K562 (cell line): Measurements from ENCODE around the gene STOX1. TPM values are rescaled to one million over a fixed set of nuclear protein-coding genes. Genes with fewer than 3 reads are reported as not detected.

Source experiments
- CBX3 ChIP-seq, 2 experiments: IDR thresholded peaks; 1 replicate in 1 of 2; 2 replicates in 1 of 2; pipeline ENCODE4 v1.6.1; 2012; ENCODE audit warnings: inconsistent platforms in 2 of 2, low read length in 2 of 2, borderline replicate concordance in 1 of 2, control low read depth in 1 of 2
- LEF1 ChIP-seq: fragments of 450-650 bp; IDR thresholded peaks from 2 replicates; pipeline ENCODE4 v1.6.1; 2016; ENCODE audit warnings: mild to moderate bottlenecking
- RNF2 ChIP-seq: sonication (generic); IDR thresholded peaks from 2 replicates; pipeline ENCODE4 v1.6.1; 2016
- ZNF41 ChIP-seq: fragments of 250-450 bp; sonication (Bioruptor Pico); conservative IDR thresholded peaks from 2 replicates; pipeline ENCODE4 v1.4.0; 2020; ENCODE audit warnings: mild to moderate bottlenecking
- polyA plus RNA-seq, 8 experiments: library from polyadenylated mRNA; depleted of rRNA in 4 of 8; stranded (reverse) in 5 of 8; unstranded in 3 of 8; fragments of >200 nt; fragmentation: Nextera tagmentation in 2 of 8; fragmentation: Illumina TruSeq in 1 of 8; extraction: Ambion mirVana in 2 of 8; extraction: Trizol in 1 of 8; gene quantifications; 2 replicates each; pipeline versions ENCODE4 v1.2.1 to v1.2.3, GENCODE V29; 2011 to 2014; ENCODE audit warnings: inconsistent platforms in 1 of 8, missing spikeins in 1 of 8
- total RNA-seq, 7 experiments: library from RNA; depleted of rRNA in 6 of 7; stranded (reverse); fragments of >200 nt in 6 of 7; fragmentation: Illumina TruSeq in 2 of 7; extraction: Trizol in 2 of 7; gene quantifications; 2 replicates each; pipeline versions ENCODE4 v1.2.1 to v1.2.3, GENCODE V29; 2011 to 2021; ENCODE audit warnings: low replicate concordance in 1 of 7
- TF ChIP-seq, protein P1 (sequence below): fragments of 450-650 bp; IDR thresholded peaks from 2 replicates; pipeline ENCODE4 v1.6.1; 2016; ENCODE audit warnings: antibody characterized with exemption
- TF ChIP-seq, protein P2 (sequence below), 2 experiments: fragments of 450-650 bp; IDR thresholded peaks; 2 replicates each; pipeline ENCODE4 v1.6.1; 2016; ENCODE audit warnings: mild to moderate bottlenecking in 2 of 2, borderline replicate concordance in 1 of 2, low read depth in 1 of 2, moderate library complexity in 1 of 2

Gene STOX1
- total and polyA plus RNA-seq, 9 of the 15 experiments (the other 6 are each of a cell fraction or from before 2014, with no cell fraction given), result 0.09 to 0.87 (median 0.29) TPM

DNA sequence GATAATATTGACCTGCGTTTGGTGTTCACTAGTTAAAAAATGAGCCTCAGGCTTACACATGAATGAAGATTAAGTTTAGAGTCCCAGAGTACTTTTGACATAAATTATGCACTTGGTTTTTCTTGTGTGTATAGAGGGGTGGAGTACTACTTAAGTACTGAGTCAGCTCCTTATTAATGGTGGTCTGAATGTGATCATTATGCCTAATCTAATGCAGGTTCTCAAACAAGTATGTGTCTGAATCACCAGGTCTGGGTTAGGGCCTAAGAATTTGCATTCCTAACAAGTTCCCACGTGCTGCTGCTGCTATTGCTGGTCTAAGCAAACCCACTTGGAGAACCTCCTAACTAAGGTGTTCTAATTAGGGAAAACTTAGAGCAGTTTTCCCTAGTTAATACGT is 30.7 kb upstream of the STOX1 start (continued):
- TF ChIP-seq, protein P1, sequence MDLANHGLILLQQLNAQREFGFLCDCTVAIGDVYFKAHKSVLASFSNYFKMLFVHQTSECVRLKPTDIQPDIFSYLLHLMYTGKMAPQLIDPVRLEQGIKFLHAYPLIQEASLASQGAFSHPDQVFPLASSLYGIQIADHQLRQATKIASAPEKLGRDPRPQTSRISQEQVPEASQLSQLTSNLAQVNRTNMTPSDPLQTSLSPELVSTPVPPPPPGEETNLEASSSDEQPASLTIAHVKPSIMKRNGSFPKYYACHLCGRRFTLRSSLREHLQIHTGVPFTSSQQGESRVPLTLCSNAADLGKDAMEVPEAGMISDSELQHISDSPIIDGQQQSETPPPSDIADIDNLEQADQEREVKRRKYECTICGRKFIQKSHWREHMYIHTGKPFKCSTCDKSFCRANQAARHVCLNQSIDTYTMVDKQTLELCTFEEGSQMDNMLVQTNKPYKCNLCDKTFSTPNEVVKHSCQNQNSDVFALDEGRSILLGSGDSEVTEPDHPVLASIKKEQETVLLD, result no peak
- TF ChIP-seq, protein P2, sequence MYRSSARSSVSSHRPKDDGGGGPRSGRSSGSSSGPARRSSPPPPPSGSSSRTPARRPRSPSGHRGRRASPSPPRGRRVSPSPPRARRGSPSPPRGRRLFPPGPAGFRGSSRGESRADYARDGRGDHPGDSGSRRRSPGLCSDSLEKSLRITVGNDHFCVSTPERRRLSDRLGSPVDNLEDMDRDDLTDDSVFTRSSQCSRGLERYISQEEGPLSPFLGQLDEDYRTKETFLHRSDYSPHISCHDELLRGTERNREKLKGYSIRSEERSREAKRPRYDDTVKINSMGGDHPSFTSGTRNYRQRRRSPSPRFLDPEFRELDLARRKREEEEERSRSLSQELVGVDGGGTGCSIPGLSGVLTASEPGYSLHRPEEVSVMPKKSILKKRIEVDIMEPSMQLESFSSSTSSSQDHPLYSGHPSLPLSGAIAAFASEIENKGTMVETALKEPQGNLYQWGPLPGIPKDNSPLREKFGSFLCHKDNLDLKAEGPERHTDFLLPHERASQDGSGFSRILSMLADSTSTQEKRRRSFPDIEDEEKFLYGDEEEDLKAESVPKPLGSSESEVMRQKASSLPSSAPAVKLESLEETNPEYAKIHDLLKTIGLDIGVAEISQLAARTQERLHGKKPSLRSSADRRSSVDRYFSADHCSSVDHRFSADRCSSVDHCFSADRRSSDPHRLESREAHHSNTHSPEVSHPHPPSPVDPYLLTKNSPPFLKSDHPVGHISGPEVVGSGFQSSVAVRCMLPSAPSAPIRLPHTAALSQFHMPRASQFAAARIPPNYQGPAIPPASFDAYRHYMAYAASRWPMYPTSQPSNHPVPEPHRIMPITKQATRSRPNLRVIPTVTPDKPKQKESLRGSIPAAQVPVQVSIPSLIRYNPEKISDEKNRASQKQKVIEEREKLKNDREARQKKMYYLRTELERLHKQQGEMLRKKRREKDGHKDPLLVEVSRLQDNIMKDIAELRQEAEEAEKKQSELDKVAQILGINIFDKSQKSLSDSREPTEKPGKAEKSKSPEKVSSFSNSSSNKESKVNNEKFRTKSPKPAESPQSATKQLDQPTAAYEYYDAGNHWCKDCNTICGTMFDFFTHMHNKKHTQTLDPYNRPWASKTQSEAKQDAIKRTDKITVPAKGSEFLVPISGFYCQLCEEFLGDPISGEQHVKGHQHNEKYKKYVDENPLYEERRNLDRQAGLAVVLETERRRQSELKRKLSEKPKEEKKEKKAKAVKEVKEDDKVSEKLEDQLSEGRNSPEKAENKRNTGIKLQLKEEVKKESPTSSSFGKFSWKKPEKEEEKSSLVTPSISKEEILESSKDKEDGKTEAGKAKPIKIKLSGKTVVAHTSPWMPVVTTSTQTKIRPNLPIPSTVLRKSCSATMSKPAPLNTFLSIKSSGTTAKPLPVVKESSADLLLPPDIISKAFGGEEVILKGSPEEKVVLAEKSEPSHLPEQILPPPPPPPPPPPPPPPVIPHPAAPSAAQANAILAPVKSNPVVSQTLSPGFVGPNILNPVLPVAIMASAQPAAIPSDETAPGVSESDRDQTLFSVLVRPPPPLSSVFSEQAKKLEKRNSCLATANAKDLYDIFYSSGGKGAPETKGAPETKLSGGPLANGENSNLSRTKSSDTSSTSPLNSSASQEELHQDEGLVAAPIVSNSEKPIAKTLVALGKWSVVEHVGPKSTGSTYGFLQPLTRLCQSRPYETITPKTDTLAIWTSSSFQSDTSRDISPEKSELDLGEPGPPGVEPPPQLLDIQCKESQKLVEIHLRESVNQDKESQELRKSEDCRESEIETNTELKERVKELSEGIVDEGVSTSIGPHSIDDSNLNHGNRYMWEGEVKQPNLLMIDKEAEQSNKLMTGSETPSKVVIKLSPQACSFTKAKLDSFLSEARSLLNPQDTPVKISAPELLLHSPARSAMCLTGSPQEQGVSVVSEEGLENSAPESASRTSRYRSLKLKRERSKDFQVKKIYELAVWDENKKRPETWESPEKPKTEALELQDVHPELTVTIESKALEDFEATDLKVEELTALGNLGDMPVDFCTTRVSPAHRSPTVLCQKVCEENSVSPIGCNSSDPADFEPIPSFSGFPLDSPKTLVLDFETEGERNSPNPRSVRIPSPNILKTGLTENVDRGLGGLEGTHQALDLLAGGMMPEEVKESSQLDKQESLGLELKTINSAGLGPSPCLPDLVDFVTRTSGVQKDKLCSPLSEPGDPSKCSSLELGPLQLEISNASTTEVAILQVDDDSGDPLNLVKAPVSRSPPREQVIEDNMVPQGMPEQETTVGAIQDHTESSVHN (IDR thresholded peaks at IDR 0.05; ENCODE audit: borderline replicate concordance in 1 of 2, low read depth in 1 of 2), result no peak
- TF ChIP-seq ZNF41 (no peak), CBX3 (IDR thresholded peaks at IDR 0.05; ENCODE audit: borderline replicate concordance in 1 of 2, low read length in 2 of 2) (no peak), RNF2 (no peak), LEF1 (no peak)
- TF ChIP-seq, all 486 proteins: peak for 0
